ENCODE results near the gene ADAMTSL3.

ADAMTSL3 gene

DNA sequence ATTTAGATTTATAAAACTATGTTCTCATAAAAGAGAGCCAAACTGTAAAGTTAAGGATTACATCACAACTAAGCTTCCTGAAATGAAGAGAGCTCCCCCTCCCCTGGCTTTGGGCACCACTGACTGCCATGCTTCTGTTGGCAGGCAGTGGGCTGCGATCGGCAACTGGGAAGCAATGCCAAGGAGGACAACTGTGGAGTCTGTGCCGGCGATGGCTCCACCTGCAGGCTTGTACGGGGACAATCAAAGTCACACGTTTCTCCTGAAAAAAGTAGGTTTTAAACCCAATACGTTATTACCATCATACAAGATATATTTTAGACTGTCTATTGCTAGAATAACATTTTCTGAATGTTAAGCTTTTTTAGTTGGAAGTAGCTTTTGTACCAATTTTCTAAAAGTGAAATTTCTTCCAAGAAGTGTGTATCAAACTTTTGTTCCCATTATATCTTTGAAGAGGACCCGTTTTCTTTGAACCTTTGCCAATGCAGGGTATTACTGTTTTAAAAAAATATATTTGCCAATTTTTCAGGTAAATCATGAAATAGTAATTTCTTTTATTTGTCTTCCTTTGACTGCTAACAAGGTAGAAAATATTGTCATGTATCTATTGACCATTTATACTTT lies 184.1 kb downstream of the ADAMTSL3 start:
- peak; percentile 18 to 20 for DNase-seq

DNA sequence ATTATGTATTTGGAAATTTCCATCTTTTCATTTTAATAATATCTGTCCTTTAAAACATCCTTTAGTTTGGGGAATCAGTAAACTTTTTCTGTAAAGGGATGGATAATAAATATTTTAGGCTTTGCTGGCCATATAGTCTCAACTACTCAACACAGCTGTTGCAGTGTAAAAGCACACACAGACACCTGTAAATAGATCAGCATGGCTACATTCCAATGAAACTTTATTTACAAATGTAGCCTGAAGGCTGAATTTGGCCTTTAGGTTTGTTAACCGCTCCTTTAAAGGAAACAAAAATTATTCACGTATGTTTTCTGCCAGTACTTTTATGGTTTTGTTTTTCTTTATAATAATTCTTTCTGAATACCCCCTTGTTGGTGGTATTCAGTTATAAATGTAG lies 184.8 kb downstream of the ADAMTSL3 start:
- no peak for DNase-seq

DNA sequence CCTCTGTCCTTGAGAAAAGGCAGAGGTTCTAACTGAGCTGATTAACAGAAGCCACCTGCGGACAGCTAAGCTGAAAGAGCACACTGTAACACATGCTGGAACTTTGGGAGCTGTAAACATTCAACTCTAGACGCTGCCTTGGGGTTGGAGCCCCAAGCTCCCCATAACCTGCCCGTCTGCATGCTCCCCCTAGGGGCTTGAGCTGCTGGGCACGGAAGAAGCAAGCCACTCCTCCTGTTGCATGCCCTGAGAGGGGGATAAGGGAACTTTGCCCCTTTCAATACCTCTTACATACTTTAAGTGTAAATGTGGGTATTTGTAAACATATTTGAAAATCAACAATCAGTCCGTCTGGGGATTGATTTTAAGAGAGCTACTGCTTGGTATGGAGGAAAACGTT lies 188.4 kb downstream of the ADAMTSL3 start:
- DNase-seq = no peak

DNA sequence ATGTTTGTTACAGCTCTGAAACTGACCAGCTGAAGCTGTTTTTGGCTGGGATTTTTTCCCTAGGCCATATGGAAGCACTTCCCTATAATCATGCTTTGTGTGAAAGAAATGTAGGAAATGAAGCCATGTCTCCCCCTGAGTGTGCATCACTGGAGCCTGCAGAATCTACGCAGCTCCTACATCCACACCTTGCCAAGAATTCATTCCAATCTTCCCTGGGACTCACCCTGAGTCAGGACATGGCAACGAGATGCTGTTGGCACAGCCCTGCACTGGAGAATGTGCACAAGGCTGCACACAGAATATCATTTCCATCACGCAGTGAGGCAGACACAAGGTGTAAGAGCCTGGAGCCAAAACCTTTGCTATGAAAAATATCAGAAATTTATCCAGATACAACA lies 189.5 kb downstream of the ADAMTSL3 start:
- no peak for DNase-seq

DNA sequence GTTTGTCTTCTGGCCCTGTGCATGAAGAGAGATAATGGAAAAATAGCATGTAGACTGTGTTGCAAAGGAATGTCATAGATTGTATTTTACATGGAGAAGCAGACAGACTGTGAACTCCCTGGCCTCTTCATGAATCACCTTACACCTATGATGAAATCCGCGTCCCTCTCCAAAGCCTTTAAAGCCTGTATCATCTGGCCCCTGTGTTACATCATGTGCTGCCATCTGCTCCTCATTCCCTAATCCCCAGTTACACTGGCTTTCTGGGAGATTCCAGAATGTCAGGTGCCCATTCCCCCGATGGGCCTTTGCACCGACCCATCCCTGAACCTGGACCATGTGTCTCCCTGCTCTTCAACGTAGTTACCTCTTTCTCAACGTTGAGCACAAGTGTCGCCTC lies 190.8 kb downstream of the ADAMTSL3 start:
- no peak for DNase-seq

DNA sequence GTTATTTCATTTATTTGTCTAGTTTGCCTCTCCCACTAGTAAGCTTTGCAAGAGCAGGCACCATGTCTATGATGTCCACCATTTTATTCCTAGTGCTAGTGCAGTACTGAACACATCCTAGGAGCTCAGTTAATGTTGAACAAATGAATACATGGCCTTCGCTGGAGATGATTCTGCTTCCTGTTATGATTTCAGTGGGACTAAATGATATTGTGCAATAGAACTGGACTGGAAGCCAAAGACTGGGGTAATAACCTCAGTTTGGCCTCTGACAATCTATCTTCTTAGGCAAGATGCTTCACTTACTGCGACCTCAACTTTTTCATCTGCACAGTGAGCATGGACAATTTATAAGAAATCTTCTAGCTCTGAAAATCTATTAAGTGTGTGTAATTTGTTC lies 191.3 kb downstream of the ADAMTSL3 start:
- DNase-seq = no peak

DNA sequence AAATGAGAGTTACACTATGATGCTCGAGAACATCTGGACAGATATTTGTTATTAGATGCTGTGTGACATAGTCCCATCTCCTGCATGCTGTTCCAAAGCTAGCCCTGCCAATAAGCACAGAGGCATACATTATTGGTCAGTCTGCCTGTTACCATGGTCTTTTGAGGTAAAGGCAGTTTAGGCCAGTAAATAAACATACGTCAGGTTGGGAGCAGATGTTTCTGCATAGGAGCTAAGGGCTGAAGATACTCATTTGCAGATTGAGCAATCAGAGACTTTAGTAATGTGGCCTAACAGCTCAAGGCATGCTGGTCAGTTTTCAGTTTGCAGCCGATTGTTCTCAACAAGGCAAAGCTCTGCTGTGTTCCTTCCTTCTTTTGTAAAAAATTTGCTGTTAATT lies 192.9 kb downstream of the ADAMTSL3 start:
- no peak for DNase-seq

DNA sequence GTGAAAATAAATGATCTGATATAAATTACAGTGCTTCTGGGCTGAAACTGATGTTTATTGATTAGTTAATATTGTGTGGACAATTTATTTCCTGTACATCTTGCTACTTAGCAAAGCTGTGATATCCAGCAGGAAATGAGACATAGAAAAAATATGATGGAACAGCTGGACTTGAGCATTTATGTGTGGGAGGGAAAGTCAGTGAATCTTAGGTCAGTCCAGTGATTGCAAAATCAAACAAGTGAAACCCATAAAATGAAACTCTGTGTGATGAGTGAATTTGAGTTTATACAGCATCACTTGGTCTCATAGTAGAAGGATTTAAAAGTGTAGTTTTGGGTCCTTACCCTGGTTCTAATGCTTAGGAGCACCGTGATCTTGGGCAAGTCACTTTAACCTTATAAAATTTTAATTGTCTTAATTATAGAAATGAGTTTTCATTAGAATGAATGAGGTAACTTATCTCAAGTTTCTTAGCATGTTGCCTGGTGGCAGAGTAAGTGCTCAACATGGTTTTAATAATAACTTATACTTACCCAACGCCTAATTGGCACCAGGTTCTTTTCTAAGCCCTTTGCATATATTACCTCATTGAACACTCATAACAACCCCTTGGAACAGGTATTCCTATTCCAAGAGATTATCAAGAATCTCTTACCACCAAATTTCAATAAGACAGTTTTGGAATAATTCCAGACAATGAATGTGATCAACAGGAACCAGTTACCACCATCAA lies 194.6 kb downstream of the ADAMTSL3 start:
- DNase-seq = no peak

DNA sequence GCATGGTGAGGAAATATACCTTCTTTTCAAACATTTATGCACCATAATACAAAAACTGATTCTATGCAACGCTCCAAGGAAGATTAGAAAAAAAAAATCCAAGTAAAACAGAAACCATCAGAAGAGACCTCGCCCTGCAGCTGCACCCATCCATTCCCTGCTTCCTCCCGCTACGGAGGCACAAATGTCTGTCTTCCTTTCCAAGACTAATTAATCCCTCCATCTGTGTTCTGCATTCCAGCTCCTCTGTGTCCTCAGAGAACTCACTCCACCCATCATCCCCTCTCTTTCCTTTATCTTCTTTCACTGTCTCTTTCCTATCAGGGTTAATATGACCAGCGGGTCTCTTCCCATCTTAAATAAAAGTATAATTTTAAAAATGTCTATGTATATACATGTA lies 196.1 kb downstream of the ADAMTSL3 start:
- DNase-seq = no peak

DNA sequence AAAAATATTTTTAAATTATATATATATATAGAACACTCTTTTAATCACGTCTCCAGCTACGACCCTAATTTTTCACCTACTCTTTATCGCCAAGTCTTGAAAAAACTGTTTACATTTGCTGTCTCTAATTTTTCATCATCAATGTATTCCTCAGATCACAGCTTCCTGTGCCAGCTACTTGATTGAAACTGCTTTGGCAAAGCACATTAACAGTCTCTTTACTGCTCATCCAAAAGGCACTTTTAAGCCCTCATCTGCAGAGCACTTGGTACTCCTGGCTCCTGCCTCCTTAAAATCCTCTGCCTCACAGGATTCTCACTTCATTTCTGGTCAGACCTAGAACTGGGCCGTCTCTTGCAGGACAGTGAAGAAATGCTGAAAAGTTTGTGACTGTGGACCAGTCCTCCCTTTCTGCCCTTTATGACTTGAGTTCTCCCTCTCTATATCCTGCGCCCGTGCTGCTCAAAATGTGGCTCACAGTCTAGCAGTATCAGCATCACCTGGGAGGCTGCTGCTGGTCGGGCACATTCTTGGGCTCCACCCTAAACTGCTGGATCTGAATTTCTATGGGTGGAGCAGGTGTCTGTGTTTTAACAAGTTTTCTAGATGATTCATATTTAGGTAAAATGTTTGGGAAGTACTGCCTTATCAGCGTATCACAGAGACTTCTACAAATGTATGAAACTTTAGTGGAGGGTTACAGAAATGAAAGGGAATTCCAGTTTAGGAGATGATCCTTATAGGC lies 196.8 kb downstream of the ADAMTSL3 start:
- no peak for DNase-seq

DNA sequence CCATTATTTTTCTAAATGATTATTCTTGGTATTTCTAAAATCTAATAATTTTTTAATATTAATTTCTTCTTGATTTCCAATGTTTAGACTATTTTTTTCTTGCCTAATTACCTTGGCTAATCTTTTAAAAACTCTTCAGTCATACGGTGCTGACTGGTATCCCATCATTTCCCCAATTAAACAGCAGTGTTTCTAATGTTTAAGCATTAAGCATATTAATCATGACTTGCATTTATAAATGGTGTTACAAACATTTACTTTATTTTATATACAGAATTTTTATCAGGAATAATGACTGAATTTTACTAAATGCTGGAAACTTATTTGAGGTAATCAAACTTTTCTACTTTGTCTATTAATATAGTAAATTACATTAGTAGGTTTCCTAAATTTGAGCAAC lies 199.3 kb downstream of the ADAMTSL3 start:
- no peak for DNase-seq

DNA sequence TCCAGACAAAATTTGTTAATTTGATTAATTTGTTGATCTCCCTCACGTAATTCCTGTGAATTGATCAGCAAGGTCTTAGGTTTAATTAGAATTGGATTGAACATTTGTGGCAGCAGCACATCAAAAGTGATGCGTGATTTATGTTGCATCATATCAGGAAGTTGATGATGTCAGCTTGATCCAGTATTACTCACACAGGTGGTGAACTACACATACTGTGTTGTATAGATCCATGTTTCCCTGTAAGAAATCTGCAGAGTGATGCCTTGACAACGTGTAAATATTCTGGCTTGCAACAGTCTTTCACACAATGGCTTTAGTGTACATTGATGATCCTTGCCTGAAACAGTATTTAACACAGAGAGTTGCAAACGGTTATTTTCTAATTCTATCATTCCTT lies 200.4 kb downstream of the ADAMTSL3 start:
- no peak for DNase-seq

DNA sequence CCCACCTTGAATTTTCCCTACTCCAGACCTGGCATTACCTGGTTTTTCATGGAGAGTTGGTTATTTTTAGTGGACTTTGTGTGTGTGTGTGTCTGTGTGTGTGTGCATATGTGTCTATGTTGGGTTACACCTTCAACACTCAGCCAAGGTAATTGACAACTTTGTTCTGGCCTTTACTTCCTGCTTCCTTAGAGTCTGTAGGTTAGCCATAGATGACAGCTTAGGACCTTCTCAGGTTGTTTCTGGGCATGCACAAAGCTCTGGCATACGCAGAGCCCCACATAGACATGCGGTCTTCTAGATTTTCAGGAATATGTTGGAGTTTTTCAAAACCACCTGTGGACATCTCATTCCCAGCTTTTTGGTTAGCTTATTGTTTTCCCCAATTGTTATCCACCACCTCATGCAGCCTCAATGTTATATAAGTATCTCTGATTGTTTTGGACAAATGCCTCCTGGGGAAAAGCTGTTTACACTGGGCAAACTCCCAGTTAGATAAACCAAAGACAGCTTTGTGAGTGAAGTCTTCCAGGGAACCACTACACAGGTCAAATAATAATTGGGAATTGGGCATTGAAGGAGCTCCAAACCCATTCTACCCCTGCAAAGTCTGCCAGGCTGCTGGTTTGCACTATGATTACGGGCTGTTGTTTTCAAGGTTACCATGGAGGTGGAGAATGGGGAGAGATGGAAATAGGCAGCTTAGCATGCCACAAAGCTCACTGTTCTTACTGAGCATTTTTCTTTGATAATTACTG lies 201.2 kb downstream of the ADAMTSL3 start:
- no peak for DNase-seq

DNA sequence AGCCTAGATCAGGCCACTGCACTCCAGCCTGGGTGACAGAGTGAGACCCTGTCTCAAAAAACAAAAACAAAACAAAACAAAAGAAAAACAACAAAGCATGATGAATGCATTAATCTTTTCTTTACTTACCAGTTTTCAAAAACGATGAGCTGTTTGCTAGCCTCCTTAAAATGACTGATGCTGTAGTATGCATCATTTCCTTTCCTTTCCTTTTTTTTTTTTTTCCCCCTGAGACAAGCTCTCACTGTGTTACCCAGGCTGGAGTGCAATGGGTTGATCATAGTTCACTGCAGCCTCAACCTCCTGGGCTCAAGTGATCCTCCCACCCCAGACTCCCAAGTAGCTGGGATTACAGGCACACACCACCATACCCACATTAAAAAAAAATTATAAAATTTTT lies 202.0 kb downstream of the ADAMTSL3 start:
- DNase-seq = no peak

DNA sequence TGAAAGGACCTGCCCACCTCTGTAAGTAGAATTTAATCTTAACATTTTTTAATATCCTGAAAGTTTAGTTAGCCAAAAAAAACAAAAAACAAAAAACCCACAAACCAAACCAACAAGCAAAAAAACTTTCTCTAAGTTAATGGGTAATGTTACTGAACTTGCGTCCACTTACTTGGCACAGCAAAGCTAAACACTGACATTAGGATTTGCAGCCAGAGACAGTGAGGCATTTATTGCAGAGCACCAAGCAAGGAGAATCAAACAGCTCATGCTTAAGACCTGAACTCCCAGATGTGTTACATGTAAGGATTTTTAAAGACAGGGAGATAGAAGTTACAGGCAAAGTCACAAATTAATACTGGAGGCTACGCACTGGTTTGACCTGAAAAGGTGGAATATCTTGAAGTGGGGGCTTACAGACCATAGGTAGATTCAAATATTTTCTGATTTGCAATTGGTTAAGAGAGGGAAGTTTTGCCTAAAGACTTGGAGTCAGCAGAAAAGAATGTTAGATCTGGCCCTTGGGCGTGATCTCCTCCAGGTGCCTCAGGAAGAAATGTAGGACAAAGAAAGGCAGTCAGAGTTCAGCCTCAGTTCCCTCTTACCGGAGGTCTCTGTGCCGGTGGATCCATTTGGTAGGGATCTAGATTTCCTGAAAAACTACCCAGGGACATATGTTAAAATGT lies 205.0 kb downstream of the ADAMTSL3 start:
- DNase-seq = no peak

DNA sequence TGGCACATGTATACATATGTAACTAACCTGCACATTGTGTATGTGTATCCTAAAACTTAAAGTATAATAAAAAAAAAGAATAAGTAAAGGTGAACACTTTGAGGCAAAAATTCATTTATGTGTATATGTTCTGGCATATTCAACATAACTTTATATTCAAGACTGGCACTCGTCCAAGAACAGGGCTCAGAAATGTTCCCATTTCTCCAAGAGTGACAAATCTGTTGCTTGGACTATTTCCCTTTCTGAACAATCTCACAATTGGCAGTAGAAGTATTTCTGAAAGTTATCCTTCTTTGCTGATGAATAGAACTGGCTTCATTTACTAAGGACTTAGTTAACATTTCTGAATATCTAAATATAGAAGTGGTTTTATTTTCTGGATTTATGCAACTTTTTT lies 212.8 kb downstream of the ADAMTSL3 start:
- no peak for DNase-seq

DNA sequence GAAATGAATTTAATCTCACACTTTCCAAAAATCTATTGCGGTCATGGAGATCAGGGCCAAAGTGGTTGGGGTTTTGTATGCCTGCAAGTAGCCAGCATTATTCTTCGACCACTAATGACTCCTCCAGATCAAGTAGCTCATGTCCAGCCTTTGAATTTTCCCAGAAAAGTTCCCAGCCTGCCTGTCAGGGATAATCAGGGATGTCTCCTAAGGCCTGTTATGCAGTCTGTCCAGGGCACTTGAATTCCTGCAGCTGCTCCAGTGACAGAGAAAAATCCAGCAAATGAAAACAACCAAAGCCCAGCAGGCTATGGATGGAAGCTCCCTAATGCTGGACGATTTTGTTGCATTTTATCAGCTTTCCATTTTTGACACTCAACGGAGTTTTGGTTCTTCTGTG lies 215.4 kb downstream of the ADAMTSL3 start:
- no peak for DNase-seq

DNA sequence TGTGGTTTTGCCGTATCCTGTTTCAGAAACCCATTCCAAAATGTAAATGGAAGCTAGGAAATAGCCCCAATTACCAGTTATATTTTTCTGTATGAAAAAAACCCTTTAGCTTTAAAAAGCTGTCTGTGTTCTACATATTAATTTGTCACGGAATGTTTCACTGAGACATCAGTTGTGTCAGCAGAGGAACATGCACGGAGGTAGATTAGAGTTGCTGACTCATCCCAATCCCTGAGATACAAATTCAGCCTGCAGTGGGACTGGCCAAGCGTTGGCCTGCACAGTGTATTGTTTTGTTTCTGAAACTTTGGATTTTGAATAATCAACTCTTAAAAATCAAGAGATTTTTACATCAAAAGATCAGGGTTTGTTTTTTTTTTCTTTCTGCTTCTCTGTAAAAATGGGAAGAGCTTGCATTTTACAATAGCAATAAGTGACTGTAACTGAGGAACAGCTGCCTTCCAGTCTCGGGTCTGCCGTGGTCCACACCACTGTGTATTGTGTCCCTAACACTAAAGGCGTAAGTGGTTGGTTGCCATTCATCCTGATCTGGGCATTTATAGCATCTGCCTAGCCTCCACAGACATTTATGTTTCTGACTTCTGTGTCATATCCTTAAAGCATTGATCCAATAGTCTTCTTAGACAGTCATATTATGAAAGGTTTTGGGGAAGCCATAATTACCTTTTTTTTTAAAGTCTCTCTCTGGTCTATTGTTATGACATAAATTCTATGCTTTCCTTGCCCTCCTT lies 218.1 kb downstream of the ADAMTSL3 start:
- no peak for DNase-seq

DNA sequence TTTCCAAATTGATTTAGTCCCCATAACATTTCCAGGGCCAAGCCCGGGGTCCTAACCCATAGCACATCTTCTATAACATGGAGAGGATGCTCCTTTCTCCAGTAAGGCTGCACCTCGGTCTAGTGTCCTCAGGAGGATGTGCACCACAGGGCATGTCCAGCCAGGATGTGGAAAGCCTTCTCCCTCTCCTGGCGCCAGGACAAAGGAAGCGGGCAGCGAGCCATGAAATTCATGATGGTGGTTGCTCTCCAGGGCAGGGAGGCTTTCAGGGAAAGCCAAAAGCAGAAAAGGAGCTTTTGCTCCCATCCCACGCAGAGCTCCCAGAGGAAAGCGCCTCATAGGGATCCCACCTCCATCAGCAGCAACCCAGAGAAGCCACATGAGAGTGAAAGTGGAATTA lies 220.0 kb downstream of the ADAMTSL3 start:
- DNase-seq = no peak

DNA sequence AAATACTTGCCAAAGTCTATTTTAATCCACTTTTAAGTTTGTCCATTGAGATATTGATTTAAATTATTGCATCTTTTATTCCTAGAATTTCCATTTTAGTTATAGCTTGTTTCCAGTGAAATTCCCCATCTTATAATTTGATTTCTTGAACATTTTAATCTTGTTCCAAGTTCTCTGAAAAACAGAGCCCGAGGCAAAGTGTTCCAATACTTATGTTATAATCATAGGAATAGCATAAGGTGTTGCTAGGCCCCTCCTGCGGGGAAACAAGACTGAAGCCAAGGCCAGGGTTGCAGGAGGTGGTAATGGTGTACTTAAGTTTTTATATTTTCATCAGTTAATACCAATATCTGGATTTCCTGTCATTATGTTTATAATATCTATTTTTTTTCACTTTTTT lies 226.6 kb downstream of the ADAMTSL3 start:
- DNase-seq = no peak

DNA sequence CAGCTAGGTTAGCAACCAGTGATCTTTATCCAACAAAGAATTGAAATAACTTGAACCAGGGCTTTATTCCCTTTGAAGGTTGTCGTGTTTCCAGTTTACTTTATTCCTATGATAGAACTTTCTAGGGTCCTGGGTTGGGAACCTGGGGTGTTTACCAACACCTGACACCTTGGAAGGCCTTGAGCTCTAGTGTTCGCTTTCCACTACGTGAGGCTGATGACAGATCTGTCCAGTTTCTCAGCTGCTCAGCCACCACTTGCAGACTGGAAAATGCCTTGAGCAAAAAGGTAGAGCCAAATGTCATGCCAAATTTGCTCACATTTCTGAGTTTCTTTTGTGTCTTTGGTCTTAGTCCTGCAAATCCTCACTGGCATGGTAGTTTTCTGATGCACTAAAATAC lies 227.2 kb downstream of the ADAMTSL3 start:
- no peak for DNase-seq

DNA sequence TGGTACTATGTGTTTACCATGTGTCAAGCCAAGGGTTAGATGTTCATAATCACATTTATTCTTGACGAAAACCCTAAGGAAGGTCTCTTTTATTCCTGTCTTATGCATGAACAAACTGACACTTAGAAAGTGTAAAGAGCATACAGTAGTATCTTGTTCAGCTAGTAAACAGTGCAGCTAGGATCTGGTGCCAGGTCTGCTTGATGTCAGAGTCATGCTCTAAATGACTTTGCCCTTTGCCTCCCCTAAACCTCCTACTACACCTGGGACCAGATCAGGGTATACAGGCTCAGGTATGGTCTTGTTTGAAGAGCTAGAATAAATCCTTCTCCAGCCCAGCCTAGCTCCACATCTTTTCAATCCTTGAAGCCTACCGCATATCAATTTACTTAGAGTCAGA lies 232.4 kb downstream of the ADAMTSL3 start:
- no peak for DNase-seq
